SK-N-SH treated with all-trans-retinoic acid at 6 μM for 48 hours (cell line): ENCODE results near the gene FRMD4A.

Source experiments
- ATAC-seq: fragments of 200-7000 bp; cut with Tn5 transposase; 3 replicates; pipeline ENCODE4 v1.9.1; 2020; ENCODE audit warnings: mild to moderate bottlenecking, moderate library complexity
- ARNTL ChIP-seq: fragments of 450-650 bp; formaldehyde crosslinking; IDR thresholded peaks from 2 replicates; pipeline ENCODE4 v1.5.0; 2020; ENCODE audit warnings: low read depth, mild to moderate bottlenecking, moderate library complexity, borderline replicate concordance
- BACH2 ChIP-seq: fragments of 250-450 bp; sonication (Bioruptor Pico); IDR thresholded peaks from 2 replicates; pipeline ENCODE4 v1.9.0; 2021; ENCODE audit warnings: mild to moderate bottlenecking, borderline replicate concordance
- CREB5 ChIP-seq: fragments of 250-450 bp; sonication (Bioruptor Pico); IDR thresholded peaks from 2 replicates; pipeline ENCODE4 v1.5.1; 2020; ENCODE audit warnings: low read depth, mild to moderate bottlenecking, moderate library complexity
- CSDC2 ChIP-seq: fragments of 250-450 bp; sonication (Bioruptor Pico); IDR thresholded peaks from 2 replicates; pipeline ENCODE4 v1.5.0; 2020; ENCODE audit warnings: mild to moderate bottlenecking, moderate library complexity
- CSRNP3 ChIP-seq: fragments of 250-450 bp; sonication (Bioruptor Pico); IDR thresholded peaks from 2 replicates; pipeline ENCODE4 v1.5.1; 2021; ENCODE audit warnings: mild to moderate bottlenecking, moderate library complexity
- GLIS3 ChIP-seq: fragments of 250-450 bp; sonication (Bioruptor Pico); IDR thresholded peaks from 2 replicates; pipeline ENCODE4 v1.5.0; 2020; ENCODE audit warnings: mild to moderate bottlenecking, moderate library complexity
- ISL1 ChIP-seq: fragments of 250-450 bp; sonication (Bioruptor Pico); IDR thresholded peaks from 2 replicates; pipeline ENCODE4 v2.1.2; 2022; ENCODE audit warnings: mild to moderate bottlenecking, moderate library complexity
- OSR1 ChIP-seq: fragments of 250-450 bp; sonication (Bioruptor Pico); IDR thresholded peaks from 2 replicates; pipeline ENCODE4 v1.8.0; 2022; ENCODE audit warnings: moderate library complexity, mild to moderate bottlenecking, inconsistent platforms
- PATZ1 ChIP-seq: fragments of 250-450 bp; sonication (Bioruptor Pico); IDR thresholded peaks from 2 replicates; pipeline ENCODE4 v1.8.0; 2020; ENCODE audit warnings: mild to moderate bottlenecking, moderate library complexity, borderline replicate concordance
- POU6F1 ChIP-seq: fragments of 250-450 bp; sonication (Bioruptor Pico); IDR thresholded peaks from 2 replicates; pipeline ENCODE4 v1.8.0; 2021; ENCODE audit warnings: low read depth, mild to moderate bottlenecking, moderate library complexity, borderline replicate concordance
- PPARA ChIP-seq: fragments of 250-450 bp; sonication (Bioruptor Pico); IDR thresholded peaks from 2 replicates; pipeline ENCODE4 v1.5.0; 2020; ENCODE audit warnings: mild to moderate bottlenecking, borderline replicate concordance
- SNAI2 ChIP-seq: fragments of 250-450 bp; sonication (Bioruptor Pico); IDR thresholded peaks from 2 replicates; pipeline ENCODE4 v1.5.0; 2020; ENCODE audit warnings: mild to moderate bottlenecking, moderate library complexity
- TCF4 ChIP-seq: fragments of 250-450 bp; sonication (Bioruptor Pico); IDR thresholded peaks from 2 replicates; pipeline ENCODE4 v1.8.0; 2021; ENCODE audit warnings: mild to moderate bottlenecking, moderate library complexity, borderline replicate concordance
- TOX ChIP-seq: fragments of 250-450 bp; sonication (Bioruptor Pico); IDR thresholded peaks from 2 replicates; pipeline ENCODE4 v1.8.0; 2021; ENCODE audit warnings: mild to moderate bottlenecking, moderate library complexity, borderline replicate concordance
- TSHZ2 ChIP-seq: fragments of 250-450 bp; sonication (Bioruptor Pico); IDR thresholded peaks from 2 replicates; pipeline ENCODE4 v1.5.0; 2020; ENCODE audit warnings: mild to moderate bottlenecking, moderate library complexity
- ZC3H10 ChIP-seq: fragments of 250-450 bp; sonication (Bioruptor Pico); IDR thresholded peaks from 2 replicates; pipeline ENCODE4 v1.5.1; 2021; ENCODE audit warnings: mild to moderate bottlenecking, moderate library complexity
- ZFP3 ChIP-seq: fragments of 250-450 bp; sonication (Bioruptor Pico); IDR thresholded peaks from 2 replicates; pipeline ENCODE4 v1.5.0; 2020; ENCODE audit warnings: mild to moderate bottlenecking, moderate library complexity
- ZNF70 ChIP-seq: fragments of 450-650 bp; formaldehyde crosslinking; IDR thresholded peaks from 2 replicates; pipeline ENCODE4 v1.5.0; 2020; ENCODE audit warnings: mild to moderate bottlenecking, moderate library complexity
- ZNF8 ChIP-seq: fragments of 450-650 bp; formaldehyde crosslinking; IDR thresholded peaks from 2 replicates; pipeline ENCODE4 v1.5.0; 2020; ENCODE audit warnings: mild to moderate bottlenecking, moderate library complexity

FRMD4A gene

GRCh38 chr10:13880760-13881159, 450.0 kb downstream of the FRMD4A start (continued):
- no peak for TF ChIP-seq CREB5 (CRISPR knock-in tag)

GRCh38 chr10:13877154-13877909, 453.4 kb downstream of the FRMD4A start:
- no peak for TF ChIP-seq CSRNP3 (CRISPR knock-in tag)
- no peak for TF ChIP-seq TSHZ2 (CRISPR knock-in tag)
- TF ChIP-seq TCF4 (CRISPR knock-in tag), result no peak
- no peak for TF ChIP-seq SNAI2 (CRISPR knock-in tag)
- no peak for TF ChIP-seq ARNTL (CRISPR knock-in tag)
- no peak for TF ChIP-seq PATZ1 (CRISPR knock-in tag)
- TF ChIP-seq ZNF70, result no peak
- no peak for TF ChIP-seq CREB5 (CRISPR knock-in tag)
- TF ChIP-seq BACH2 (CRISPR knock-in tag), result no peak
- no peak for TF ChIP-seq PPARA
- TF ChIP-seq POU6F1 (CRISPR knock-in tag), result no peak
- TF ChIP-seq GLIS3 (CRISPR knock-in tag), result no peak
- no peak for TF ChIP-seq ZNF8
- TF ChIP-seq ISL1 (CRISPR knock-in tag), result no peak
- TF ChIP-seq ZFP3 (CRISPR knock-in tag), result no peak
- TF ChIP-seq CSDC2 (CRISPR knock-in tag), result no peak
- no peak for TF ChIP-seq TOX (CRISPR knock-in tag)
- no peak for TF ChIP-seq OSR1 (CRISPR knock-in tag)
- TF ChIP-seq, all 23 proteins: peak for 0
- no peak for ATAC-seq

- no peak for ATAC-seq
These were observed 457.5 kb downstream of the FRMD4A start for GRCh38 chr10:13873196-13873595.

More at GRCh38 chr10:13873196-13873595, 457.5 kb downstream of the FRMD4A start:
- no peak for TF ChIP-seq TCF4 (CRISPR knock-in tag)
- no peak for TF ChIP-seq POU6F1 (CRISPR knock-in tag)
- TF ChIP-seq CSDC2 (CRISPR knock-in tag), result no peak
- no peak for TF ChIP-seq ZC3H10 (CRISPR knock-in tag)
- no peak for TF ChIP-seq TSHZ2 (CRISPR knock-in tag)
- TF ChIP-seq OSR1 (CRISPR knock-in tag), result no peak
